Prostate gland (tissue), 2 donors: Measurements from ENCODE around the gene GARIN1A. TPM values are rescaled to one million over a fixed set of nuclear protein-coding genes. Genes with fewer than 3 reads are reported as not detected.

Experiments
- DNase-seq: peaks from one replicate; pipeline ENCODE4 v3.0.0-alpha.2; 2019; ENCODE audit warnings: low spot score
- H3K27ac ChIP-seq, 2 donors: fragments of 200-600 bp; sonication (generic); 2 replicates each; pipeline ENCODE4 v1.5.1; 2017 to 2019
- H3K27me3 ChIP-seq: fragments of 200-600 bp; sonication (generic); replicated peaks from 2 replicates; pipeline ENCODE4 v1.5.1; 2019; ENCODE audit not compliant: insufficient read depth
- H3K36me3 ChIP-seq, 2 donors: fragments of 200-600 bp; sonication (generic); 1 replicate in 1 of 2; 2 replicates in 1 of 2; pipeline versions ENCODE4 v1.5.1 to v1.8.1; 2017 to 2019
- H3K4me1 ChIP-seq: fragments of 200-600 bp; sonication (generic); replicated peaks from 2 replicates; pipeline ENCODE4 v1.5.1; 2019
- H3K4me3 ChIP-seq, 2 donors: fragments of 200-600 bp; sonication (generic); 2 replicates each; pipeline ENCODE4 v1.5.1; 2017 to 2019
- H3K9me3 ChIP-seq: fragments of 200-600 bp; sonication (generic); 2 replicates; pipeline ENCODE4 v1.5.1; 2017
- POLR2A ChIP-seq: fragments of 450-650 bp; IDR thresholded peaks from one replicate; pipeline ENCODE4 v1.6.1; 2016; ENCODE audit warnings: antibody characterized with exemption, mild to moderate bottlenecking
- POLR2AphosphoS5 ChIP-seq: sonication (generic); formaldehyde crosslinking; IDR thresholded peaks from one replicate; pipeline ENCODE4 v1.6.1; 2017; ENCODE audit warnings: antibody characterized with exemption
- WGBS: methylation state at CpG from one replicate; pipeline ENCODE4 v1.1.5; 2018; 5-methylcytosine and 5-hydroxymethylcytosine counted together
- intact Hi-C: fragments of 100-400 bp; cut with DNase I; formaldehyde crosslinking; loops from one replicate; pipeline ENCODE4 v1.14.2; 2022
- total RNA-seq, 2 donors: library from RNA; depleted of rRNA; stranded (reverse); fragments of >200 nt; gene quantifications; one replicate each; pipeline ENCODE4 v1.1.0, GENCODE V29; 2016
- TF ChIP-seq, protein P1 (sequence below), 4 experiments: fragments of 200-600 bp in 2 of 4; fragments of 450-650 bp in 2 of 4; sonication (generic) in 2 of 4; IDR thresholded peaks; 1 replicate in 3 of 4; 2 replicates in 1 of 4; pipeline ENCODE4 v1.5.1; 2016 to 2019; ENCODE audit warnings: antibody characterized with exemption in 4 of 4, mild to moderate bottlenecking in 2 of 4, moderate library complexity in 2 of 4

GARIN1A gene
- total RNA-seq, 2 donors from 2014 or later = 0.18 to 4.5 TPM

DNA sequence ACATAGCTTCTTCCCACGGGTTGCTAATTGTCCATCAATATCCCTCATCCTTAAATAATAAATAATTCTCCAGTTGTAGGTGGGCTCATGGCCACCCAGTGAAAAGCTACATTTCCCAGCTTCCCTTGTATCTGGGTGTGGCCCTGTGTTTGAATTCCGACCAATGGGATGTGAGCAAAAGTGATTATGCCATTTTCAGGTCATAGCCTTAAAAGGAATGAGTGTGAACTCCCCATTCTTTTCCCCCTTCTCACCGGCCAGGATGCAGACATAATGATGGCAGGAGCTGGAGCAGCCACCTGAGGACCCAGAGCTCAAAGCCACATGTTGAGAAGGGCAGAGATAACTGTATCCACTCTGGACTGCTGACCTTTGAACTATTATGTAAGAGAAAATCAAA lies 36.7 kb downstream of the GARIN1A start:
- Histone ChIP-seq H3K4me1 (no peaks in the 10 kb centered on the region), H3K4me3 (no peak overlapping the region), H3K36me3 (no peaks in the 10 kb centered on the region), H3K27ac (no peak overlapping the region), H3K9me3 (no peaks in the 10 kb centered on the region), H3K27me3 (no peaks in the 10 kb centered on the region)
- WGBS = 78% methylated on average over 3 of the region's 3 CpGs
- intact Hi-C loops = no loop called here
- no peak for DNase-seq
- TF ChIP-seq, protein P1, sequence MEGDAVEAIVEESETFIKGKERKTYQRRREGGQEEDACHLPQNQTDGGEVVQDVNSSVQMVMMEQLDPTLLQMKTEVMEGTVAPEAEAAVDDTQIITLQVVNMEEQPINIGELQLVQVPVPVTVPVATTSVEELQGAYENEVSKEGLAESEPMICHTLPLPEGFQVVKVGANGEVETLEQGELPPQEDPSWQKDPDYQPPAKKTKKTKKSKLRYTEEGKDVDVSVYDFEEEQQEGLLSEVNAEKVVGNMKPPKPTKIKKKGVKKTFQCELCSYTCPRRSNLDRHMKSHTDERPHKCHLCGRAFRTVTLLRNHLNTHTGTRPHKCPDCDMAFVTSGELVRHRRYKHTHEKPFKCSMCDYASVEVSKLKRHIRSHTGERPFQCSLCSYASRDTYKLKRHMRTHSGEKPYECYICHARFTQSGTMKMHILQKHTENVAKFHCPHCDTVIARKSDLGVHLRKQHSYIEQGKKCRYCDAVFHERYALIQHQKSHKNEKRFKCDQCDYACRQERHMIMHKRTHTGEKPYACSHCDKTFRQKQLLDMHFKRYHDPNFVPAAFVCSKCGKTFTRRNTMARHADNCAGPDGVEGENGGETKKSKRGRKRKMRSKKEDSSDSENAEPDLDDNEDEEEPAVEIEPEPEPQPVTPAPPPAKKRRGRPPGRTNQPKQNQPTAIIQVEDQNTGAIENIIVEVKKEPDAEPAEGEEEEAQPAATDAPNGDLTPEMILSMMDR (IDR thresholded peaks at IDR 0.05) = no peak
- TF ChIP-seq POLR2AphosphoS5 = no peak
- no peak for TF ChIP-seq POLR2A

DNA sequence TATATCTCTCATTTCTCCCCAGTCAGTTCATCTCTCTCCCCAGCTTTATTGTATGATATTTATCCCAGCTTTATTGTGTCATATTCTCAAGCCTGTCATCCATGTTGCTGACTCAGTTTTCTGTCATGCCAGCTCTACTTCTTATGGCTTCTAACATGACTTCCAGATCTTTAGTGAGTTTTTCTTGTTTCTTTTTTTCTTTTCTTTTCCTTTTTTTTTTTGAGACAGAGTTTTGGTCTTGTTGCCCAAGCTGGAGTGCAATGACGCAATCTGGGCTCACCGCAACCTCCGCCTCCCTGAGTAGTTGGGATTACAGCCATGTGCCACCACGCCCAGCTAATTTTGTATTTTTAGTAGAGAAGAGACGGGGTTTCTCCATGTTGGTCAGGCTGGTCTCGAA lies 38.4 kb downstream of the GARIN1A start:
- Histone ChIP-seq H3K4me3 (no peak overlapping the region), H3K4me1 (no peaks in the 10 kb centered on the region), H3K9me3 (no peaks in the 10 kb centered on the region), H3K27me3 (no peaks in the 10 kb centered on the region), H3K27ac (no peak overlapping the region), H3K36me3 (no peaks in the 10 kb centered on the region)
- intact Hi-C loops = no loop called here
- DNase-seq = no peak
- TF ChIP-seq, protein P1 (IDR thresholded peaks at IDR 0.05) = no peak
- TF ChIP-seq POLR2A = no peak
- TF ChIP-seq POLR2AphosphoS5 = no peak
- WGBS = 92% methylated on average over 6 of the region's 6 CpGs

DNA sequence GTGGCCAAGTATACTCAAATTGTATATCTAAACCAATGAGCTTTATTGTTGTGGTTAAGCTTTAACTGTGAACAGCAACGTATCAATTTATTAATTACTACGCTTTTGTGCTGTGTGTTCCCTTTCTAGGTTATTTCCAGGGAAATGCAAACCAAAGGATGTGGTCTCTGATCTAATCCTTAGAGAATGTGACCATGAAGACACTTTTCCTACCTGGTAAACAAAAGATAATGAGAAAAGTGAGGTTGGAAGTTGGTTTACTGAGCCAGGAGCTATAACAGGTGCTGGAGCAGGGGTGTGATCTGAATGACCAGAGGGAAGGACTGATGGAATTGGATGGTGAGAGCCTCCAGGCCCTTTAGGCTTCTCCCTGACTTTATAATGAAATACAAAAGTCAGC lies 41.7 kb downstream of the GARIN1A start:
- DNase-seq = no peak
- TF ChIP-seq POLR2A = no peak
- TF ChIP-seq, protein P1 (IDR thresholded peaks at IDR 0.05) = no peak
- no peak for TF ChIP-seq POLR2AphosphoS5
- H3K27ac ChIP-seq = no peak overlapping the region
- intact Hi-C loops = no loop called here
- H3K36me3 ChIP-seq = no peaks in the 10 kb centered on the region
- WGBS = 82% methylated on average over 2 of the region's 2 CpGs
- no peaks in the 10 kb centered on the region for H3K27me3 ChIP-seq
- H3K9me3 ChIP-seq = no peaks in the 10 kb centered on the region
- no peaks in the 10 kb centered on the region for H3K4me1 ChIP-seq
- no peak overlapping the region for H3K4me3 ChIP-seq

DNA sequence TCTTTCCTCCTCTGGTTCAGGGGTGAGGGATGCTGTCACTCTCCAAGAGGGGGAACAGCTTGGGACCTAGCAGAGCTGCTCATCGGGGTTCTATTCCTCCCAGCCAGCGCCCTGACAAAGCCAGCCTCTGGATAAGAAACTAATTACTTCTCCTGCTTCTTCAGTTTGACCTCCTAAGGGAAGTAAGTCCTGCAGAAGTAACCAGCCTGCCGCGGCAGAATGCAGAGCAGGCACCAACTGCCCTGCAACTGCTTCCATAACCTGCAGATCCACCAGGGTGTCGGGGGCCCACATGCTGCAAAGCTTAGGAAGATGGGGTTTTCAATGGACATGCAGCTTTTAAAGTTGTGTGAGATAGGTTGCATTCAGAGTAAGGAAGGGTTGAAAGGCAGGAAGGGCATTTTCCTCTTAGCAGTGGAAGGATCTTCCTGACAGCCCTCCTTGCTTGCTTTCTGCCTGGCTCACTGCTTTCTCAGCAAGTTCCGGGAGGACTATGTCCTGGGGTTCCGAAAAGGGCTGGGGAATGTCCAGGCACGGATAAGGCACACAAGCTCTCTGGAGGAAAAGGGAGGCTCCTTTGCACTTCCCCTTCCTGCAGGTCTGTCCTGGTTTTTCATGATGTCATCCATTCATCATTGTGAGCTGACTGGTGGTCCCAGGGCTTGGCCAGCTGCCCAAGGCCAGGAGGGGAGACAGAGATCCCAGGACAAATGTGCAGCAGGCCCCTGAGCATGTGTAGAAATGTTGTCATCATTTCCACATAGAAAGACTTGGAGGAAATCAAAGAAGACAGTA lies 42.8 kb downstream of the GARIN1A start:
- no peak for DNase-seq
- TF ChIP-seq POLR2AphosphoS5 = no peak
- TF ChIP-seq, protein P1 (IDR thresholded peaks at IDR 0.05) = no peak
- TF ChIP-seq POLR2A = no peak
- no peaks in the 10 kb centered on the region for H3K36me3 ChIP-seq
- H3K27ac ChIP-seq = no peak overlapping the region
- no peak overlapping the region for H3K4me3 ChIP-seq
- H3K9me3 ChIP-seq = no peaks in the 10 kb centered on the region
- no peaks in the 10 kb centered on the region for H3K4me1 ChIP-seq
- 70% methylated on average over 8 of the region's 8 CpGs for WGBS
- intact Hi-C loops = no loop called here
- H3K27me3 ChIP-seq = no peaks in the 10 kb centered on the region
